T-helper 2 cell treated with Interferon-gamma antibody and Interleukin-4, amounts not matched to agents 5 μg/mL and 100 μg/mL, for 36 hours (primary cell): ENCODE measurements around the gene MUC22.
"Not testable (repeated sequence)": the region's sequence is repeated elsewhere in the genome, so short reads cannot be mapped to it uniquely, and the experiment has no call there.

ENCODE experiments used
- DNase-seq: peaks from one replicate; pipeline ENCODE4 v3.0.0; 2021; ENCODE audit warnings: low spot score
- H3K27ac Mint-ChIP-seq: one replicate; pipeline ENCODE4 v1.8.0; 2021; ENCODE audit warnings: mild to moderate bottlenecking, mixed read lengths
- H3K27me3 Mint-ChIP-seq: one replicate; pipeline ENCODE4 v1.8.0; 2021; ENCODE audit warnings: low read depth, mixed read lengths
- H3K36me3 Mint-ChIP-seq: one replicate; pipeline ENCODE4 v1.8.0; 2021; ENCODE audit warnings: low read depth, mixed read lengths
- H3K4me1 Mint-ChIP-seq: one replicate; pipeline ENCODE4 v1.8.0; 2021; ENCODE audit warnings: low read depth, mixed read lengths
- H3K4me3 Mint-ChIP-seq: one replicate; pipeline ENCODE4 v1.8.0; 2022; ENCODE audit warnings: mild to moderate bottlenecking, moderate library complexity, mixed read lengths
- H3K9me3 Mint-ChIP-seq: one replicate; pipeline ENCODE4 v1.8.0; 2021; ENCODE audit warnings: mixed read lengths

MUC22 gene

GRCh38 chr6:31010393-31011060 is at the start of gene MUC22:
Gene MUC22 (plus strand): TSS chr6:31010474. CDS start chr6:31010707, 233 bp downstream.
- Mint-ChIP-seq H3K27ac (no peak within 1 kb of the TSS), H3K36me3 (no peaks in the 10 kb centered on the region), H3K9me3 (no peaks in the 10 kb centered on the region), H3K27me3 (peaks cover 19% of the 10 kb centered on the region), H3K4me1 (no peaks in the 10 kb centered on the region), H3K4me3 (no peak within 1 kb of the TSS)
- DNase-seq = no peak

GRCh38 chr6:30960907-30961673 is 49.2 kb upstream of the MUC22 start:
- DNase-seq = no peak
- H3K4me3 Mint-ChIP-seq = no peak overlapping the region
- H3K27ac Mint-ChIP-seq = no peak overlapping the region
- no peaks in the 10 kb centered on the region for H3K36me3 Mint-ChIP-seq
- H3K4me1 Mint-ChIP-seq = peaks cover 14% of the 10 kb centered on the region
- no peaks in the 10 kb centered on the region for H3K9me3 Mint-ChIP-seq
- H3K27me3 Mint-ChIP-seq = peaks cover 54% of the 10 kb centered on the region

GRCh38 chr6:30962716-30963115 is 47.6 kb upstream of the MUC22 start:
- DNase-seq = no peak
- H3K4me3 Mint-ChIP-seq = no peak overlapping the region
- no peaks in the 10 kb centered on the region for H3K9me3 Mint-ChIP-seq
- H3K36me3 Mint-ChIP-seq = no peaks in the 10 kb centered on the region
- H3K27me3 Mint-ChIP-seq = peaks cover 41% of the 10 kb centered on the region
- H3K27ac Mint-ChIP-seq = no peak overlapping the region
- H3K4me1 Mint-ChIP-seq = peaks cover 14% of the 10 kb centered on the region

GRCh38 chr6:30963641-30964040 is 46.6 kb upstream of the MUC22 start:
- H3K27me3 Mint-ChIP-seq = peaks cover 32% of the 10 kb centered on the region

GRCh38 chr6:30964075-30964474 is 46.2 kb upstream of the MUC22 start:
- peaks cover 31% of the 10 kb centered on the region for H3K27me3 Mint-ChIP-seq
- no peaks in the 10 kb centered on the region for H3K36me3 Mint-ChIP-seq
- no peak overlapping the region for H3K4me3 Mint-ChIP-seq
- H3K27ac Mint-ChIP-seq = no peak overlapping the region
- no peaks in the 10 kb centered on the region for H3K9me3 Mint-ChIP-seq
- H3K4me1 Mint-ChIP-seq = peaks cover 14% of the 10 kb centered on the region
- no peak for DNase-seq

More at GRCh38 chr6:30963641-30964040, 46.6 kb upstream of the MUC22 start:
- Mint-ChIP-seq H3K9me3 (no peaks in the 10 kb centered on the region), H3K4me3 (no peak overlapping the region), H3K4me1 (peaks cover 14% of the 10 kb centered on the region), H3K27ac (no peak overlapping the region), H3K36me3 (no peaks in the 10 kb centered on the region)
- DNase-seq = no peak

- no peaks in the 10 kb centered on the region for H3K36me3 Mint-ChIP-seq
- H3K27me3 Mint-ChIP-seq = peaks cover 26% of the 10 kb centered on the region
- H3K4me3 Mint-ChIP-seq = no peak overlapping the region
- H3K27ac Mint-ChIP-seq = no peak overlapping the region
- H3K4me1 Mint-ChIP-seq = peaks cover 14% of the 10 kb centered on the region
- H3K9me3 Mint-ChIP-seq = no peaks in the 10 kb centered on the region
- DNase-seq = no peak
Measured at GRCh38 chr6:30965140-30965601, 45.1 kb upstream of the MUC22 start.

GRCh38 chr6:30966154-30966553 is 44.1 kb upstream of the MUC22 start:
- Mint-ChIP-seq H3K36me3 (no peaks in the 10 kb centered on the region), H3K4me1 (peaks cover 14% of the 10 kb centered on the region), H3K27ac (peak overlapping the region; percentile 2), H3K4me3 (no peak overlapping the region), H3K27me3 (peaks cover 24% of the 10 kb centered on the region), H3K9me3 (no peaks in the 10 kb centered on the region)
- DNase-seq = no peak

- H3K36me3 Mint-ChIP-seq, DNase-seq, H3K4me3 Mint-ChIP-seq, H3K9me3 Mint-ChIP-seq, H3K27ac Mint-ChIP-seq: not testable (repeated sequence)
- H3K4me1 Mint-ChIP-seq = peaks cover 12% of the 10 kb centered on the region
- peaks cover 19% of the 10 kb centered on the region for H3K27me3 Mint-ChIP-seq
Measured at GRCh38 chr6:30969171-30969570, 41.1 kb upstream of the MUC22 start.

- H3K27me3 Mint-ChIP-seq = peaks cover 16% of the 10 kb centered on the region
- no peak for DNase-seq
- H3K9me3 Mint-ChIP-seq = no peaks in the 10 kb centered on the region
- no peak overlapping the region for H3K4me3 Mint-ChIP-seq
- H3K36me3 Mint-ChIP-seq = no peaks in the 10 kb centered on the region
- no peak overlapping the region for H3K27ac Mint-ChIP-seq
- H3K4me1 Mint-ChIP-seq = no peaks in the 10 kb centered on the region
Measured at GRCh38 chr6:30970946-30971345, 39.3 kb upstream of the MUC22 start.

GRCh38 chr6:30972816-30973215 is 37.5 kb upstream of the MUC22 start:
- no peak for DNase-seq
- peaks cover 19% of the 10 kb centered on the region for H3K27me3 Mint-ChIP-seq
- H3K9me3 Mint-ChIP-seq = no peaks in the 10 kb centered on the region
- no peak overlapping the region for H3K4me3 Mint-ChIP-seq
- H3K27ac Mint-ChIP-seq = no peak overlapping the region
- H3K4me1 Mint-ChIP-seq = no peaks in the 10 kb centered on the region
- H3K36me3 Mint-ChIP-seq = no peaks in the 10 kb centered on the region

- no peaks in the 10 kb centered on the region for H3K9me3 Mint-ChIP-seq
- H3K27me3 Mint-ChIP-seq = peaks cover 29% of the 10 kb centered on the region
- no peak overlapping the region for H3K27ac Mint-ChIP-seq
- no peaks in the 10 kb centered on the region for H3K4me1 Mint-ChIP-seq
- no peak for DNase-seq
- no peak overlapping the region for H3K4me3 Mint-ChIP-seq
- H3K36me3 Mint-ChIP-seq = no peaks in the 10 kb centered on the region
Measured at GRCh38 chr6:30974490-30975252, 35.6 kb upstream of the MUC22 start.

GRCh38 chr6:30979141-30979540 is 31.1 kb upstream of the MUC22 start:
- Mint-ChIP-seq H3K27me3 (peaks cover 42% of the 10 kb centered on the region), H3K27ac (no peak overlapping the region)

GRCh38 chr6:30979690-30980089 is 30.6 kb upstream of the MUC22 start:
- Mint-ChIP-seq H3K27ac (no peak overlapping the region), H3K36me3 (no peaks in the 10 kb centered on the region), H3K4me3 (no peak overlapping the region), H3K4me1 (peaks cover 1% of the 10 kb centered on the region), H3K27me3 (peaks cover 42% of the 10 kb centered on the region), H3K9me3 (no peaks in the 10 kb centered on the region)
- no peak for DNase-seq

More at GRCh38 chr6:30979141-30979540, 31.1 kb upstream of the MUC22 start:
- peaks cover 1% of the 10 kb centered on the region for H3K4me1 Mint-ChIP-seq
- H3K4me3 Mint-ChIP-seq = no peak overlapping the region
- H3K36me3 Mint-ChIP-seq = no peaks in the 10 kb centered on the region
- H3K9me3 Mint-ChIP-seq = no peaks in the 10 kb centered on the region
- no peak for DNase-seq
